Tibial artery (tissue), 4 donors: ENCODE data around the gene CAPN2.

Experiments used
- DNase-seq, 2 donors: peaks; one replicate each; pipeline ENCODE4 v3.0.0-alpha.2; 2019
- H3K27ac ChIP-seq, 2 donors: fragments of 200-600 bp; sonication (generic) in 1 of 2; 1 replicate in 1 of 2; 2 replicates in 1 of 2; pipeline ENCODE4 v1.5.1; 2018 to 2019; ENCODE audit warnings: mild to moderate bottlenecking in 1 of 2
- H3K27me3 ChIP-seq, 2 donors: fragments of 200-600 bp; sonication (generic) in 1 of 2; one replicate each; pipeline versions ENCODE4 v1.5.1 to v1.6.0; 2016 to 2019
- H3K36me3 ChIP-seq, 3 donors: fragments of 200-600 bp; sonication (generic) in 2 of 3; one replicate each; pipeline ENCODE4 v1.5.1; 2016 to 2019; ENCODE audit warnings: mild to moderate bottlenecking in 2 of 3
- H3K4me1 ChIP-seq, 4 donors: fragments of 200-600 bp; sonication (generic) in 2 of 4; 1 replicate in 3 of 4; 2 replicates in 1 of 4; pipeline ENCODE4 v1.5.1; 2016 to 2019
- H3K4me3 ChIP-seq, 2 donors: fragments of 200-600 bp; sonication (generic) in 1 of 2; 1 replicate in 1 of 2; 2 replicates in 1 of 2; pipeline ENCODE4 v1.5.1; 2018 to 2019; ENCODE audit warnings: mild to moderate bottlenecking in 2 of 2
- H3K9me3 ChIP-seq, 3 donors: fragments of 200-600 bp; sonication (generic) in 1 of 3; one replicate each; pipeline ENCODE4 v1.5.1; 2016 to 2019
- CTCF ChIP-seq, 2 experiments: fragments of 200-600 bp in 1 of 2; fragments of 450-650 bp in 1 of 2; IDR thresholded peaks; one replicate each; pipeline ENCODE4 v1.5.1; 2017 to 2019; ENCODE audit warnings: antibody characterized with exemption in 2 of 2, mild to moderate bottlenecking in 1 of 2, moderate library complexity in 1 of 2
- intact Hi-C: fragments of 100-400 bp; cut with DNase I; formaldehyde crosslinking; loops from one replicate; pipeline ENCODE4 v1.15.0; 2023; ENCODE audit warnings: low total_unique reads

CAPN2 gene

DNA sequence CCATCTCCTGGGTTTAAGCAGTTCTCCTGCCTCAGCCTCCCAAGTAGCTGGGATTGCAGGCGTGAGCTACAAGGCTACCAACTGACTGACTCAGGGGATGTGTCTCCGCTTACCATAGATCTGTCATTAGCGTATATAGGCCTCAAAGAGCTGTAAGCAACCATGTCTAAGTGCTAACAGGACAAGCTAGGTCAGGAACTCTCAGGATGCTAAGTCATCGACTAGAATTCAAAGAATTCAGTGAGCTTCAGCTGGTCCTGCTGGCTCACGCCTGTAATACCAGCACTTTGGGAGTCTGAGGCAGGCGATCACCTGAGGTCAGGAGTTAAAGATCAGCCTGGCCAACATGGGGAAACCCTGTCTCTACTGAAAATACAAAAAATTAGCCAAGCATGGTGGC lies 29.5 kb downstream of the CAPN2 start:
- H3K27ac ChIP-seq = no peak overlapping the region
- peaks cover 25 to 44% (median 26%) of the 10 kb centered on the region in 3 donors for H3K36me3 ChIP-seq
- DNase-seq = no peak
- H3K4me1 ChIP-seq = peaks cover 0 to 38% (median 30%) of the 10 kb centered on the region in 4 donors
- intact Hi-C loops = no loop called here
- no peak overlapping the region for H3K4me3 ChIP-seq
- no peaks in the 10 kb centered on the region for H3K27me3 ChIP-seq
- H3K9me3 ChIP-seq = no peaks in the 10 kb centered on the region
- no peak for TF ChIP-seq CTCF (IDR thresholded peaks at IDR 0.05)

- Histone ChIP-seq H3K4me1 (peaks cover 0 to 33% (median 26%) of the 10 kb centered on the region in 4 donors), H3K27ac (no peak overlapping the region), H3K27me3 (no peaks in the 10 kb centered on the region), H3K4me3 (no peak overlapping the region), H3K36me3 (peaks cover 31 to 50% (median 33%) of the 10 kb centered on the region in 3 donors), H3K9me3 (no peaks in the 10 kb centered on the region)
- TF ChIP-seq CTCF (IDR thresholded peaks at IDR 0.05) = no peak
- no peak for DNase-seq
- intact Hi-C loops = no loop called here
These were observed 30.6 kb downstream of the CAPN2 start for GRCh38 chr1:223742856-223743517.

DNA sequence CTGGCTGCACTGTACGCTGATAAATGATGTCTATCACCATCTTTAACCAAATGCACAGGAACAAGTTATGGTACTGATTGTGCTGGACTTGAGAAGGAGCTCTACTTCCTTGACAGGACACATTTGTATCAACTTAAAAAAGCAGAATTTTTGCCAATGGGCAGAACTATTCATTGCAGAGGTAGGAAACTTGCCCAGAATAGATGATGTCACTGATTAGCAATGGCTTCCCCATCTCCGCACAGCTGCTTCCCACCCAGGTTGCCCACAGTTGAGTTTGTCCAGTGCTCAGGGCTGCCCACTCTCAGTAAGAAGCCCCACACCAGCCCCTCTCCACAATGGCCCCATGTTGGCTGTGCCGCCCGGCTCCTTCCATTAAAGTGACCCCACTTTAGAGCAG lies 33.4 kb downstream of the CAPN2 start:
- Histone ChIP-seq H3K36me3 (peaks cover 40 to 58% (median 45%) of the 10 kb centered on the region in 3 donors), H3K4me3 (no peak overlapping the region), H3K27ac (no peak overlapping the region), H3K4me1 (peaks cover 0 to 16% (median 13%) of the 10 kb centered on the region in 4 donors), H3K9me3 (no peaks in the 10 kb centered on the region), H3K27me3 (no peaks in the 10 kb centered on the region)
- no peak for DNase-seq
- intact Hi-C loops = no loop called here
- TF ChIP-seq CTCF (IDR thresholded peaks at IDR 0.05) = no peak

- DNase-seq = no peak
- Histone ChIP-seq H3K27me3 (no peaks in the 10 kb centered on the region), H3K27ac (peak overlapping the region; percentile 62 to 78), H3K4me1 (peaks cover 0 to 16% (median 13%) of the 10 kb centered on the region in 4 donors), H3K4me3 (no peak overlapping the region), H3K36me3 (peaks cover 62 to 76% (median 67%) of the 10 kb centered on the region in 3 donors), H3K9me3 (no peaks in the 10 kb centered on the region)
- no peak for TF ChIP-seq CTCF (IDR thresholded peaks at IDR 0.05)
- intact Hi-C loops = loop anchor here (2.0 kb wide), 2 partner anchors 35 to 49 kb away; partner anchors contain the start of gene CAPN2
These were observed 35.5 kb downstream of the CAPN2 start for GRCh38 chr1:223747838-223748335.

DNA sequence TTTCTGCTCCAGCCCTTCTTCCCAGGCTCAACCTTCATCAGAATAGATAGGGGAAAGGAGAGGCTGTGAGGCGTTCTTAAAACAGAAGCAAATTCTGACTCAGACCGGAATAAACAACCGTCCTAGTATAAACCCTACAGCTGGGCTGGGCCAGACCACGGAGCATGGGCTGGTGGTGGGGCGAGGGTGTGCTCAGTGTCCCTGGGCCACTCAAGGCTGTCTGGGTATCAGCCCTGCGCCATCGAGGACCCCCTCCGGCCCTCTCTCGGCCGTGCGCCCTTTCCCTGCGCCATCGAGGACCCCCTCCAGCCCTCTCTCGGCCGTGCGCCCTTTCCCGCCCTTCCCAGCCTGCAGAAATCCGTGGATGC lies 36.0 kb downstream of the CAPN2 start:
- DNase-seq = no peak
- intact Hi-C loops = loop anchor here (2.0 kb wide), 2 partner anchors 36 to 50 kb away; partner anchors contain the start of gene CAPN2
- peak overlapping the region; percentile 50 to 54 for H3K4me3 ChIP-seq
- H3K36me3 ChIP-seq = peaks cover 67 to 76% (median 72%) of the 10 kb centered on the region in 3 donors
- H3K4me1 ChIP-seq = peaks cover 0 to 16% (median 12%) of the 10 kb centered on the region in 4 donors
- H3K9me3 ChIP-seq = no peaks in the 10 kb centered on the region
- H3K27me3 ChIP-seq = no peaks in the 10 kb centered on the region
- TF ChIP-seq CTCF (IDR thresholded peaks at IDR 0.05) = no peak
- H3K27ac ChIP-seq = peak overlapping the region; percentile 62 to 78
